ENCODE results near the gene CMSS1. TPM values are rescaled to one million over a fixed set of nuclear protein-coding genes. Genes with fewer than 3 reads are reported as not detected.
A peak's percentile ranks its signal among the peaks of the same experiment; 100 is the strongest.

CMSS1 gene
- total RNA-seq, 4 donors from 2014 or later, result 2.4 to 29.9 (median 5.2) TPM

DNA sequence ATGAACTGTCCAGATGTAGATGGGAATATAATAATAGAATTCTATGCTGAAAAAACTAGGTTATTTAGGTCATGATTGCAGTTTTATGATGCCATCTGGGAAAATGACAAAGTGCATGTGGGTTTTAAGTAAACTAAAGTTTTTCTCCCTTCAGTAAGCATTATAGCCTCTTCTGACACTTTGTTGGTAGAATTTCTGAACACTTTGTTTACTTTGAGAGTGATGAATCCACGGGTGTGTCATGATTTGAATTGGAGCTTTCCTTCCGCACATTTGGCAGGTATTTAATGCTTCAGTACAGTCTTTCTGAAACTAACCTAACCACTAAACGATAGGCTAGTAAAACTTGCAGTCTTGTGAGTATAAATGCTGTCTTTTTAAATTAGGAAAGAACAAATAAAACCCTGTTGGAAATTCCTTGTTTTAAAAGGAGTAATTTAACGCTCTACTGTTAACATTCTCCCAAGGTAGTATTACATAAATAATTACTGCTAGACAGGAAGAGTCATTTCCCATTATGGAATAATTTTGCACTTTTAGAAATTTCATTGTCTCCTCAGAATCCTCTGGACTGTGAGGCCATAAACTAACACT is 289.7 kb downstream of the CMSS1 start:
- Histone ChIP-seq H3K4me1 (peaks cover 26 to 47% (median 29%) of the 10 kb centered on the region in 4 donors), H3K27me3 (no peaks in the 10 kb centered on the region), H3K9me3 (no peaks in the 10 kb centered on the region), H3K27ac (peak overlapping the region; percentile 21 to 58 (median 48)), H3K36me3 (no peaks in the 10 kb centered on the region), H3K4me3 (no peak overlapping the region)
- TF ChIP-seq EP300 (IDR thresholded peaks at IDR 0.05; ENCODE audit: low read depth), result no peak
- TF ChIP-seq, protein P1, sequence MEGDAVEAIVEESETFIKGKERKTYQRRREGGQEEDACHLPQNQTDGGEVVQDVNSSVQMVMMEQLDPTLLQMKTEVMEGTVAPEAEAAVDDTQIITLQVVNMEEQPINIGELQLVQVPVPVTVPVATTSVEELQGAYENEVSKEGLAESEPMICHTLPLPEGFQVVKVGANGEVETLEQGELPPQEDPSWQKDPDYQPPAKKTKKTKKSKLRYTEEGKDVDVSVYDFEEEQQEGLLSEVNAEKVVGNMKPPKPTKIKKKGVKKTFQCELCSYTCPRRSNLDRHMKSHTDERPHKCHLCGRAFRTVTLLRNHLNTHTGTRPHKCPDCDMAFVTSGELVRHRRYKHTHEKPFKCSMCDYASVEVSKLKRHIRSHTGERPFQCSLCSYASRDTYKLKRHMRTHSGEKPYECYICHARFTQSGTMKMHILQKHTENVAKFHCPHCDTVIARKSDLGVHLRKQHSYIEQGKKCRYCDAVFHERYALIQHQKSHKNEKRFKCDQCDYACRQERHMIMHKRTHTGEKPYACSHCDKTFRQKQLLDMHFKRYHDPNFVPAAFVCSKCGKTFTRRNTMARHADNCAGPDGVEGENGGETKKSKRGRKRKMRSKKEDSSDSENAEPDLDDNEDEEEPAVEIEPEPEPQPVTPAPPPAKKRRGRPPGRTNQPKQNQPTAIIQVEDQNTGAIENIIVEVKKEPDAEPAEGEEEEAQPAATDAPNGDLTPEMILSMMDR (IDR thresholded peaks at IDR 0.05), result no peak
- no peak for TF ChIP-seq POLR2A (IDR thresholded peaks at IDR 0.05)
- peak in 1 of 3 donors; percentile 23 for TF ChIP-seq POLR2AphosphoS5 (IDR thresholded peaks at IDR 0.05)
- 28 to 29% methylated on average over 4 of the region's 4 CpGs for WGBS, 2 donors (ENCODE audit: low coverage in 1 of 2)
- intact Hi-C loops (cut with DNase I; ENCODE audit: low total_unique reads) (no loop called here), in situ Hi-C loops (cut with MboI; ENCODE audit: low pct_ligation_motif_present in 1 of 4, low pct_unique_long_range_greater_than_20kb in 1 of 4, low sequenced_read_pairs in 3 of 4) (no loop called here)
- no peak for DNase-seq

DNA sequence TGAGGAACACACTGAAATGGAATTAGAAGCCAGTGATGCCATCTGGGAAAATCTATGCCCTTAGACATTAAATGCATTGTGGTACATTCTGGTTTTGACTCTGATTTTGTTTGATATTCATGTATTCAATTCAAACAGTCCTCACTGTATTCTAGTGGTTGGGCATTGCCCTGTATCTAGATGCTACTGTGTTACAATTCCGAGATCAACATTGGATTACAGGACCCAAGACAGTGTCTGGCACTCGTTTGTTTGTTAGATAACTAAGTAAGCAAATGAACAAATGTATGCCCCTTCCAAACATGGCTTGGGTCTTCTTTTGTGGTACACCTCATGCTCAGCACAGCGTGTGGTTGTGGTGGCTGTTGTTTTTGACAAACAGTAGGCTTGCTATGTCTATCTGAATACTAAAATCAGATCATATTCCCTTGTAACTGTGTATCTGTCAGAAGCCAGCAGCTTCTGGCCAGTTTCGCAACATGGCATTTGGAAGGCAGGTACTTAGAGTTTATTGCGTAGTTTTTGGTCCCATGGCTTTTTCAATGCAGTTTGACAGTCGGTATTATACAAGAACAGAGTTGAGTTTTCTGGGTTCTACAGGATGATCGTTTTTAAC is 290.9 kb downstream of the CMSS1 start:
- Histone ChIP-seq H3K4me1 (peaks cover 26 to 44% (median 29%) of the 10 kb centered on the region in 4 donors), H3K27ac (peak overlapping the region in 2 of 4 donors; percentile 48), H3K27me3 (no peaks in the 10 kb centered on the region), H3K9me3 (no peaks in the 10 kb centered on the region), H3K4me3 (no peak overlapping the region), H3K36me3 (no peaks in the 10 kb centered on the region)
- intact Hi-C loops (cut with DNase I; ENCODE audit: low total_unique reads), result no loop called here
- no peak for TF ChIP-seq POLR2A (IDR thresholded peaks at IDR 0.05)
- no peak for TF ChIP-seq POLR2AphosphoS5 (IDR thresholded peaks at IDR 0.05)
- TF ChIP-seq EP300 (IDR thresholded peaks at IDR 0.05; ENCODE audit: low read depth), result no peak
- TF ChIP-seq, protein P1 (IDR thresholded peaks at IDR 0.05), result no peak
- DNase-seq, result no peak
- in situ Hi-C loops (cut with MboI; ENCODE audit: low pct_ligation_motif_present in 1 of 4, low pct_unique_long_range_greater_than_20kb in 1 of 4, low sequenced_read_pairs in 3 of 4), result no loop called here
- WGBS, 2 donors (ENCODE audit: low coverage in 1 of 2), result 82 to 85% methylated on average over 4 to 7 of the region's 7 CpGs

GRCh38 chr3:100110162-100110561 is 292.5 kb downstream of the CMSS1 start:
- no peak overlapping the region for H3K27ac ChIP-seq
- no peaks in the 10 kb centered on the region for H3K9me3 ChIP-seq
- H3K4me3 ChIP-seq, result no peak overlapping the region
- DNase-seq, result no peak
- WGBS, 2 donors (ENCODE audit: low coverage in 1 of 2), result 85% methylated on average over 1 of the region's 1 CpG; no CpG with 5 or more reads in 1 of the 2 donors
- peaks cover 22 to 30% (median 25%) of the 10 kb centered on the region in 4 donors for H3K4me1 ChIP-seq
- intact Hi-C loops (cut with DNase I; ENCODE audit: low total_unique reads) (no loop called here), in situ Hi-C loops (cut with MboI; ENCODE audit: low pct_ligation_motif_present in 1 of 4, low pct_unique_long_range_greater_than_20kb in 1 of 4, low sequenced_read_pairs in 3 of 4) (no loop called here)
- H3K27me3 ChIP-seq, result no peaks in the 10 kb centered on the region
- no peak for TF ChIP-seq EP300 (IDR thresholded peaks at IDR 0.05; ENCODE audit: low read depth)
- TF ChIP-seq POLR2A (IDR thresholded peaks at IDR 0.05), result no peak
- no peak for TF ChIP-seq POLR2AphosphoS5 (IDR thresholded peaks at IDR 0.05)
- TF ChIP-seq, protein P1 (IDR thresholded peaks at IDR 0.05), result no peak
- H3K36me3 ChIP-seq, result no peaks in the 10 kb centered on the region

DNA sequence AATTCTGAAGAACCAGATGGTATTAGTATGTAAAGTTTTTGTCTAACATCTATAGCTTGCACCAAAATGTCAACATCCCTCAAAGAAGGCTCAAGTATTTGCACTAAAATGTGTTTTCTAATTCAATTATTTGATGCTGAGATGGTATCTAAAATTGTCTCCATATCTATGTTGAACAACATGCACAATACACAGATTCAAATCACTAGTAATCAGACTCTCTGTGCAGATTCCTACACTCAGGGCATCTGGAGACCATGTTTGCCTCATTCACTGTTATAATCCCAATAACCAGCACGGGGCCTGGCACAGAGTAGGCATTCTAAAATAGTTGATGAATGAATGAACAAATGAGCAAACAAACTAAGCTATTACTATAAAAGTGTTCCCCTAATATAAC is 294.1 kb downstream of the CMSS1 start:
- no peak for DNase-seq
- in situ Hi-C loops (cut with MboI; ENCODE audit: low pct_ligation_motif_present in 1 of 4, low pct_unique_long_range_greater_than_20kb in 1 of 4, low sequenced_read_pairs in 3 of 4) (no loop called here), intact Hi-C loops (cut with DNase I; ENCODE audit: low total_unique reads) (no loop called here)
- Histone ChIP-seq H3K27ac (no peak overlapping the region), H3K4me3 (no peak overlapping the region), H3K27me3 (no peaks in the 10 kb centered on the region), H3K4me1 (peaks cover 12 to 16% (median 15%) of the 10 kb centered on the region in 4 donors), H3K36me3 (no peaks in the 10 kb centered on the region), H3K9me3 (no peaks in the 10 kb centered on the region)
- TF ChIP-seq EP300 (IDR thresholded peaks at IDR 0.05; ENCODE audit: low read depth) (no peak), POLR2AphosphoS5 (IDR thresholded peaks at IDR 0.05) (no peak)
- TF ChIP-seq, protein P1 (IDR thresholded peaks at IDR 0.05), result no peak
- 60 to 78% methylated on average over 1 of the region's 1 CpG for WGBS, 2 donors (ENCODE audit: low coverage in 1 of 2)
